HL-60 (cell line): Measurements from ENCODE around the gene NUAK2.

ENCODE experiments used
- GABPA ChIP-seq: IDR thresholded peaks from 2 replicates; pipeline ENCODE4 v1.6.1; 2012; ENCODE audit warnings: low read depth
- POLR2AphosphoS5 ChIP-seq: IDR thresholded peaks from 2 replicates; pipeline ENCODE4 v1.6.1; 2012; ENCODE audit warnings: low read depth
- SPI1 ChIP-seq: IDR thresholded peaks from 2 replicates; pipeline ENCODE4 v1.6.1; 2012; ENCODE audit warnings: low read depth, mild to moderate bottlenecking, borderline replicate concordance
- TF ChIP-seq, protein P1 (sequence below): IDR thresholded peaks from one replicate; pipeline ENCODE4 v1.5.1; 2011; ENCODE audit warnings: low read length, control low read depth, inconsistent platforms; ENCODE audit not compliant: insufficient read depth
- TF ChIP-seq, protein P2 (sequence below): IDR thresholded peaks from 2 replicates; pipeline ENCODE4 v1.6.1; 2012; ENCODE audit warnings: low read depth; ENCODE audit not compliant: insufficient replicate concordance

DNA sequence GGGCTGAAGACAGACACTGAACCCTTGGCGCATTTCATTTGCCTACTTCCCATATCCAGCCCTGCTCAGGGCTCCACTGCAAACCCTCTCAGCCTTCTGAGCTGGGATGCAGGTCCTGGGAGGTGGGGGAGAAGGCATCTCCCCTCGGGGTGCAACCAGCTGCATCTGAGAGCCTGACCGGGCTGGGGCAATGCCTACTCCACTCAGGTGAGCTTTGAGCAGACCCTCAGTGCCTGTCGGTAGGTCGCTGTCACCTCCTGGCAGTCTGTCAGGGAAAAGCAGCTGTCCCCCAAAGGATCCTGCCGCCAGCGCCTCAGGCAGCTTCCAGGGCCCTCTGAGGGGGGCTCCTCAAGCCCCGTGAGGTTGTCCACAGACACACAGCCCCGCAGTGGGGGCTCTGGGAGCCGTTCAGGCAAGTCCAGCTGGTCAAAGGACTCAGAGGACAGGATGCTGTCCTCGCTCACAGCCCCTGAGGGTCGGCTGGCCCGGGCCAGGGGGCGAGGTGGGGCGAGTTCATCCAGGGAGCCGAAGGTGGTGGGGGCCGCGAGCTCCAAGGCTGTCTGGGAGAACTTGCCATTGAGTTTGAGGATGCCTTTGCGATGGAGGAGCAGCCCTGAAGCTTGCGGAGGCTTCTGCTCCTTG lies 18.2 kb downstream of the NUAK2 start:
- TF ChIP-seq, protein P1, sequence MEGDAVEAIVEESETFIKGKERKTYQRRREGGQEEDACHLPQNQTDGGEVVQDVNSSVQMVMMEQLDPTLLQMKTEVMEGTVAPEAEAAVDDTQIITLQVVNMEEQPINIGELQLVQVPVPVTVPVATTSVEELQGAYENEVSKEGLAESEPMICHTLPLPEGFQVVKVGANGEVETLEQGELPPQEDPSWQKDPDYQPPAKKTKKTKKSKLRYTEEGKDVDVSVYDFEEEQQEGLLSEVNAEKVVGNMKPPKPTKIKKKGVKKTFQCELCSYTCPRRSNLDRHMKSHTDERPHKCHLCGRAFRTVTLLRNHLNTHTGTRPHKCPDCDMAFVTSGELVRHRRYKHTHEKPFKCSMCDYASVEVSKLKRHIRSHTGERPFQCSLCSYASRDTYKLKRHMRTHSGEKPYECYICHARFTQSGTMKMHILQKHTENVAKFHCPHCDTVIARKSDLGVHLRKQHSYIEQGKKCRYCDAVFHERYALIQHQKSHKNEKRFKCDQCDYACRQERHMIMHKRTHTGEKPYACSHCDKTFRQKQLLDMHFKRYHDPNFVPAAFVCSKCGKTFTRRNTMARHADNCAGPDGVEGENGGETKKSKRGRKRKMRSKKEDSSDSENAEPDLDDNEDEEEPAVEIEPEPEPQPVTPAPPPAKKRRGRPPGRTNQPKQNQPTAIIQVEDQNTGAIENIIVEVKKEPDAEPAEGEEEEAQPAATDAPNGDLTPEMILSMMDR: no peak
- TF ChIP-seq, protein P2, sequence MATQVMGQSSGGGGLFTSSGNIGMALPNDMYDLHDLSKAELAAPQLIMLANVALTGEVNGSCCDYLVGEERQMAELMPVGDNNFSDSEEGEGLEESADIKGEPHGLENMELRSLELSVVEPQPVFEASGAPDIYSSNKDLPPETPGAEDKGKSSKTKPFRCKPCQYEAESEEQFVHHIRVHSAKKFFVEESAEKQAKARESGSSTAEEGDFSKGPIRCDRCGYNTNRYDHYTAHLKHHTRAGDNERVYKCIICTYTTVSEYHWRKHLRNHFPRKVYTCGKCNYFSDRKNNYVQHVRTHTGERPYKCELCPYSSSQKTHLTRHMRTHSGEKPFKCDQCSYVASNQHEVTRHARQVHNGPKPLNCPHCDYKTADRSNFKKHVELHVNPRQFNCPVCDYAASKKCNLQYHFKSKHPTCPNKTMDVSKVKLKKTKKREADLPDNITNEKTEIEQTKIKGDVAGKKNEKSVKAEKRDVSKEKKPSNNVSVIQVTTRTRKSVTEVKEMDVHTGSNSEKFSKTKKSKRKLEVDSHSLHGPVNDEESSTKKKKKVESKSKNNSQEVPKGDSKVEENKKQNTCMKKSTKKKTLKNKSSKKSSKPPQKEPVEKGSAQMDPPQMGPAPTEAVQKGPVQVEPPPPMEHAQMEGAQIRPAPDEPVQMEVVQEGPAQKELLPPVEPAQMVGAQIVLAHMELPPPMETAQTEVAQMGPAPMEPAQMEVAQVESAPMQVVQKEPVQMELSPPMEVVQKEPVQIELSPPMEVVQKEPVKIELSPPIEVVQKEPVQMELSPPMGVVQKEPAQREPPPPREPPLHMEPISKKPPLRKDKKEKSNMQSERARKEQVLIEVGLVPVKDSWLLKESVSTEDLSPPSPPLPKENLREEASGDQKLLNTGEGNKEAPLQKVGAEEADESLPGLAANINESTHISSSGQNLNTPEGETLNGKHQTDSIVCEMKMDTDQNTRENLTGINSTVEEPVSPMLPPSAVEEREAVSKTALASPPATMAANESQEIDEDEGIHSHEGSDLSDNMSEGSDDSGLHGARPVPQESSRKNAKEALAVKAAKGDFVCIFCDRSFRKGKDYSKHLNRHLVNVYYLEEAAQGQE: no peak
- TF ChIP-seq GABPA (no peak), POLR2AphosphoS5 (no peak), SPI1 (no peak)
